ENCODE measurements around the gene SLC35F4. TPM values are rescaled to one million over a fixed set of nuclear protein-coding genes. Genes with fewer than 3 reads are reported as not detected.

The SLC35F4 gene
- total and polyA plus RNA-seq, 2 of the 8 experiments (the other 6 are each of a cell fraction or from before 2014, with no cell fraction given) = not detected

- Histone ChIP-seq H4K8ac (ENCODE audit: extremely low read depth, insufficient read depth, low read length) (peak overlapping the region; percentile 42; the same call in 1 of the 2 replicates), H3K23ac (ENCODE audit: insufficient read length) (no peak overlapping the region), H3K18ac (ENCODE audit: extremely low read depth, low read length) (no peak overlapping the region), H3K4me2 (ENCODE audit: insufficient read depth in 1 of 2, low read depth in 2 of 2, low read length in 2 of 2) (no peak overlapping the region), H3K14ac (ENCODE audit: insufficient read length) (no peak overlapping the region), H3K9me3 (ENCODE audit: insufficient read depth in 2 of 2, low read depth in 1 of 2, low read length in 1 of 2) (no peaks in the 10 kb centered on the region), H3K27me3 (replicated peaks in 1 of 4; ENCODE audit: control insufficient read depth in 3 of 4, extremely low read depth in 1 of 4, insufficient read depth in 3 of 4, low read length in 3 of 4) (no peaks in the 10 kb centered on the region), H3K56ac (replicated peaks; ENCODE audit: insufficient read length, low read depth, low read length) (no peak overlapping the region), H3K23me2 (ENCODE audit: low read depth, low read length) (no peaks in the 10 kb centered on the region), H2BK15ac (ENCODE audit: low read length) (no peak overlapping the region), H4K20me1 (replicated peaks in 1 of 2; ENCODE audit: control insufficient read depth in 1 of 2, insufficient read depth in 2 of 2, low read length in 2 of 2) (no peaks in the 10 kb centered on the region), H2BK12ac (ENCODE audit: low read depth, low read length) (no peak overlapping the region), H2AK5ac (ENCODE audit: low read depth, low read length) (no peak overlapping the region), H2BK120ac (replicated peaks; ENCODE audit: low read depth, low read length) (no peak overlapping the region), H3K4me1 (replicated peaks in 1 of 4; ENCODE audit: control insufficient read depth in 3 of 4, insufficient read depth in 4 of 4, low read length in 3 of 4) (no peaks in the 10 kb centered on the region), H3K4me3 (ENCODE audit: extremely low read depth in 1 of 4, insufficient read depth in 2 of 4, low read depth in 3 of 4, low read length in 4 of 4) (no peak overlapping the region), H2AFZ (ENCODE audit: low read length) (no peak overlapping the region), H4K5ac (ENCODE audit: insufficient read length, low read depth, low read length) (no peak overlapping the region), H3K27ac (ENCODE audit: low read depth, low read length) (no peak overlapping the region), H4K91ac (replicated peaks; ENCODE audit: insufficient read length, low read length) (no peak overlapping the region), H2BK20ac (ENCODE audit: low read length) (no peak overlapping the region), H3K4ac (replicated peaks; ENCODE audit: insufficient read length, low read depth, low read length) (no peak overlapping the region), H3K79me2 (ENCODE audit: control insufficient read depth in 1 of 2, insufficient read depth in 2 of 2, low read length in 2 of 2) (no peaks in the 10 kb centered on the region), H3K36me3 (ENCODE audit: control insufficient read depth in 2 of 4, insufficient read depth in 4 of 4, low read length in 3 of 4) (no peaks in the 10 kb centered on the region), H3K79me1 (ENCODE audit: low read depth, low read length) (no peaks in the 10 kb centered on the region), H3K9ac (replicated peaks in 1 of 4; ENCODE audit: extremely low read depth in 1 of 4, low read depth in 3 of 4, low read length in 3 of 4) (no peak overlapping the region), H2BK5ac (ENCODE audit: low read depth, low read length) (no peak overlapping the region)
- POLR2A ChIA-PET (ENCODE audit: partially characterized antibody) = no interaction called here
- WGBS, 2 experiments (ENCODE audit: extremely low coverage in 1 of 2, insufficient coverage in 1 of 2, insufficient read length in 1 of 2, insufficient replicate concordance in 2 of 2, low coverage in 1 of 2, low lambda C conversion rate in 2 of 2, missing lambda C conversion rate in 1 of 2) = 82% methylated on average over 4 of the region's 4 CpGs; no CpG with 5 or more reads in 1 of the 2 experiments
- CTCF ChIA-PET (ENCODE audit: partially characterized antibody) = interaction anchor here (0.5 kb wide), 1 partner anchor 1684 kb away, joined by 4 read pairs; no protein-coding TSS in a partner anchor
- FAIRE-seq (no peak), DNase-seq (ENCODE audit: low read depth in 1 of 2, low spot score in 2 of 2) (no peak)
- TF ChIP-seq SIRT6 (IDR thresholded peaks at IDR 0.05; ENCODE audit: low read length) (no peak), SP4 (IDR thresholded peaks at IDR 0.05; ENCODE audit: low read length) (no peak), BCL11A (IDR thresholded peaks at IDR 0.05; ENCODE audit: low read depth in 2 of 2, low read length in 2 of 2) (no peak), RAD21 (IDR thresholded peaks at IDR 0.05 in 1 of 2, conservative IDR thresholded peaks at IDR 0.05 in 1 of 2; ENCODE audit: low read depth in 2 of 2, low read length in 2 of 2) (no peak), RBBP5 (IDR thresholded peaks at IDR 0.05; ENCODE audit: borderline replicate concordance, low read depth, low read length) (no peak), EGR1 (IDR thresholded peaks at IDR 0.05; ENCODE audit: borderline replicate concordance, low read depth, low read length) (no peak), EZH2 (IDR thresholded peaks at IDR 0.05; ENCODE audit: low read depth, low read length, severe bottlenecking) (no peak), E2F6 (IDR thresholded peaks at IDR 0.05) (no peak), BACH1 (IDR thresholded peaks at IDR 0.05; ENCODE audit: low read length) (no peak), SRF (IDR thresholded peaks at IDR 0.05; ENCODE audit: low read depth, low read length) (no peak), CHD2 (IDR thresholded peaks at IDR 0.05; ENCODE audit: low read length) (no peak), JUN (IDR thresholded peaks at IDR 0.05; ENCODE audit: low read depth, low read length) (no peak)
These were observed 23.4 kb upstream of the SLC35F4 start for GRCh38 chr14:57889245-57889644.
